HL-60 (cell line): ENCODE measurements around the gene ERMP1.

Source experiments
- GABPA ChIP-seq: IDR thresholded peaks from 2 replicates; pipeline ENCODE4 v1.6.1; 2012; ENCODE audit warnings: low read depth
- POLR2AphosphoS5 ChIP-seq: IDR thresholded peaks from 2 replicates; pipeline ENCODE4 v1.6.1; 2012; ENCODE audit warnings: low read depth
- SPI1 ChIP-seq: IDR thresholded peaks from 2 replicates; pipeline ENCODE4 v1.6.1; 2012; ENCODE audit warnings: low read depth, mild to moderate bottlenecking, borderline replicate concordance
- TF ChIP-seq, protein P1 (sequence below): IDR thresholded peaks from one replicate; pipeline ENCODE4 v1.5.1; 2011; ENCODE audit warnings: low read length, control low read depth, inconsistent platforms; ENCODE audit not compliant: insufficient read depth
- TF ChIP-seq, protein P2 (sequence below): IDR thresholded peaks from 2 replicates; pipeline ENCODE4 v1.6.1; 2012; ENCODE audit warnings: low read depth; ENCODE audit not compliant: insufficient replicate concordance

DNA sequence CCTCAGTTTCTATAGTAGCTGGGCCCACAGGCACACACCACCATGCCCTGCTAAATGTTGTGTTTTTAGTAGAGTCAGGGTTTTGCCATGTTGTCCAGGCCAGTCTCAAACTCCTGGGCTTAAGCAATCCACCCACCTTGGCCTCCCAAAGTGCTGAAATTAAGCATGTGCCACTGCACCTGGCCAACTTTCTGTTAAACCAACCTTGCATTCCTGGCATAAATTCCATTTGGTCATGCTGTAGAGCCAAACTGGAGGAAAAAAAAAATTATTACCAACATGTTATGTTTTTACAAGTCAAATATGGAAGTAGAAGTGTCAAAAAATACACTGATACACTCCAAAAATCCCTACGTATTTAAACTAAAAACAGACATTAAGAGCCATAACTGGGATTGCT, 54.1 kb downstream of the ERMP1 start:
- TF ChIP-seq, protein P1, sequence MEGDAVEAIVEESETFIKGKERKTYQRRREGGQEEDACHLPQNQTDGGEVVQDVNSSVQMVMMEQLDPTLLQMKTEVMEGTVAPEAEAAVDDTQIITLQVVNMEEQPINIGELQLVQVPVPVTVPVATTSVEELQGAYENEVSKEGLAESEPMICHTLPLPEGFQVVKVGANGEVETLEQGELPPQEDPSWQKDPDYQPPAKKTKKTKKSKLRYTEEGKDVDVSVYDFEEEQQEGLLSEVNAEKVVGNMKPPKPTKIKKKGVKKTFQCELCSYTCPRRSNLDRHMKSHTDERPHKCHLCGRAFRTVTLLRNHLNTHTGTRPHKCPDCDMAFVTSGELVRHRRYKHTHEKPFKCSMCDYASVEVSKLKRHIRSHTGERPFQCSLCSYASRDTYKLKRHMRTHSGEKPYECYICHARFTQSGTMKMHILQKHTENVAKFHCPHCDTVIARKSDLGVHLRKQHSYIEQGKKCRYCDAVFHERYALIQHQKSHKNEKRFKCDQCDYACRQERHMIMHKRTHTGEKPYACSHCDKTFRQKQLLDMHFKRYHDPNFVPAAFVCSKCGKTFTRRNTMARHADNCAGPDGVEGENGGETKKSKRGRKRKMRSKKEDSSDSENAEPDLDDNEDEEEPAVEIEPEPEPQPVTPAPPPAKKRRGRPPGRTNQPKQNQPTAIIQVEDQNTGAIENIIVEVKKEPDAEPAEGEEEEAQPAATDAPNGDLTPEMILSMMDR, result no peak
- TF ChIP-seq, protein P2, sequence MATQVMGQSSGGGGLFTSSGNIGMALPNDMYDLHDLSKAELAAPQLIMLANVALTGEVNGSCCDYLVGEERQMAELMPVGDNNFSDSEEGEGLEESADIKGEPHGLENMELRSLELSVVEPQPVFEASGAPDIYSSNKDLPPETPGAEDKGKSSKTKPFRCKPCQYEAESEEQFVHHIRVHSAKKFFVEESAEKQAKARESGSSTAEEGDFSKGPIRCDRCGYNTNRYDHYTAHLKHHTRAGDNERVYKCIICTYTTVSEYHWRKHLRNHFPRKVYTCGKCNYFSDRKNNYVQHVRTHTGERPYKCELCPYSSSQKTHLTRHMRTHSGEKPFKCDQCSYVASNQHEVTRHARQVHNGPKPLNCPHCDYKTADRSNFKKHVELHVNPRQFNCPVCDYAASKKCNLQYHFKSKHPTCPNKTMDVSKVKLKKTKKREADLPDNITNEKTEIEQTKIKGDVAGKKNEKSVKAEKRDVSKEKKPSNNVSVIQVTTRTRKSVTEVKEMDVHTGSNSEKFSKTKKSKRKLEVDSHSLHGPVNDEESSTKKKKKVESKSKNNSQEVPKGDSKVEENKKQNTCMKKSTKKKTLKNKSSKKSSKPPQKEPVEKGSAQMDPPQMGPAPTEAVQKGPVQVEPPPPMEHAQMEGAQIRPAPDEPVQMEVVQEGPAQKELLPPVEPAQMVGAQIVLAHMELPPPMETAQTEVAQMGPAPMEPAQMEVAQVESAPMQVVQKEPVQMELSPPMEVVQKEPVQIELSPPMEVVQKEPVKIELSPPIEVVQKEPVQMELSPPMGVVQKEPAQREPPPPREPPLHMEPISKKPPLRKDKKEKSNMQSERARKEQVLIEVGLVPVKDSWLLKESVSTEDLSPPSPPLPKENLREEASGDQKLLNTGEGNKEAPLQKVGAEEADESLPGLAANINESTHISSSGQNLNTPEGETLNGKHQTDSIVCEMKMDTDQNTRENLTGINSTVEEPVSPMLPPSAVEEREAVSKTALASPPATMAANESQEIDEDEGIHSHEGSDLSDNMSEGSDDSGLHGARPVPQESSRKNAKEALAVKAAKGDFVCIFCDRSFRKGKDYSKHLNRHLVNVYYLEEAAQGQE, result no peak
- TF ChIP-seq POLR2AphosphoS5 (no peak), GABPA (no peak), SPI1 (no peak)
